ENCODE data around the gene JOSD2. TPM values are rescaled to one million over a fixed set of nuclear protein-coding genes. Genes with fewer than 3 reads are reported as not detected.

The JOSD2 gene
- total RNA-seq, 1 experiment from 2014 or later: 40.9 TPM

GRCh38 chr19:50480281-50481111 is 30.5 kb downstream of the JOSD2 start:
- Histone ChIP-seq H3K4me2 (ENCODE audit: low read length) (no peak overlapping the region), H4K20me1 (ENCODE audit: insufficient read depth) (no peaks in the 10 kb centered on the region), H2AFZ (ENCODE audit: low read depth, low read length, poor library complexity, severe bottlenecking) (no peak overlapping the region), H3K4me3 (replicated peaks in 1 of 2; ENCODE audit: low read depth in 1 of 2, low read length in 2 of 2) (no peak overlapping the region), H3K9me3 (ENCODE audit: control insufficient read depth in 1 of 2, insufficient read depth in 1 of 2, low read depth in 1 of 2, low read length in 2 of 2) (peaks cover 0 to 2% of the 10 kb centered on the region in 2 experiments; a peak in 1 of 4 replicates), H3K9me2 (ENCODE audit: insufficient read depth) (no peaks in the 10 kb centered on the region), H3K4me1 (ENCODE audit: control insufficient read depth in 1 of 2, insufficient read depth in 2 of 2, low read length in 2 of 2) (peaks cover 9 to 18% of the 10 kb centered on the region in 2 experiments; a peak in 3 of 4 replicates), H3K9ac (ENCODE audit: low read length) (no peak overlapping the region), H3K36me3 (ENCODE audit: control insufficient read depth in 1 of 2, insufficient read depth in 2 of 2, low read length in 2 of 2) (peaks cover 18 to 36% of the 10 kb centered on the region in 2 experiments; a peak in 3 of 4 replicates), H3K79me2 (ENCODE audit: insufficient read depth, low read length) (peaks cover 38% of the 10 kb centered on the region), H3K27ac (ENCODE audit: low read depth, low read length) (no peak overlapping the region), H3K27me3 (ENCODE audit: insufficient read depth, low read length) (no peaks in the 10 kb centered on the region)
- ATAC-seq (no peak), DNase-seq (ENCODE audit: low read depth, low spot score) (no peak)
- ChIA-PET RAD21 (ENCODE audit: low non-redundant PET in 1 of 2, low total read pairs in 2 of 2, uncharacterized antibody in 2 of 2, unreplicated experiment in 2 of 2) (no interaction called here), POLR2A (no interaction called here), CTCF (no interaction called here)
- TF ChIP-seq JUND (IDR thresholded peaks at IDR 0.05) (no peak), EGR1 (IDR thresholded peaks at IDR 0.05; ENCODE audit: low read depth) (no peak), RAD21 (IDR thresholded peaks at IDR 0.05; ENCODE audit: low read depth) (no peak), CBX3 (IDR thresholded peaks at IDR 0.05; ENCODE audit: low read depth) (no peak), SP1 (IDR thresholded peaks at IDR 0.05; ENCODE audit: low read depth) (no peak), EZH2phosphoT487 (IDR thresholded peaks at IDR 0.05; ENCODE audit: borderline replicate concordance) (no peak)
- no TSS peak for BruUV-seq (replicated peaks)
- intact Hi-C loops (cut with micrococcal nuclease): no loop called here

GRCh38 chr19:50479761-50480251 is 31.2 kb downstream of the JOSD2 start:
- Histone ChIP-seq H4K20me1 (ENCODE audit: insufficient read depth) (no peaks in the 10 kb centered on the region), H3K9ac (ENCODE audit: low read length) (no peak overlapping the region), H3K9me2 (ENCODE audit: insufficient read depth) (no peaks in the 10 kb centered on the region), H3K36me3 (ENCODE audit: control insufficient read depth in 1 of 2, insufficient read depth in 2 of 2, low read length in 2 of 2) (peaks cover 18 to 36% of the 10 kb centered on the region in 2 experiments; a peak in 3 of 4 replicates), H3K4me1 (ENCODE audit: control insufficient read depth in 1 of 2, insufficient read depth in 2 of 2, low read length in 2 of 2) (peaks cover 9 to 21% of the 10 kb centered on the region in 2 experiments; a peak in 3 of 4 replicates), H3K27me3 (ENCODE audit: insufficient read depth, low read length) (no peaks in the 10 kb centered on the region), H3K27ac (ENCODE audit: low read depth, low read length) (no peak overlapping the region; the same call in 1 of the 2 replicates), H2AFZ (ENCODE audit: low read depth, low read length, poor library complexity, severe bottlenecking) (no peak overlapping the region), H3K4me2 (ENCODE audit: low read length) (no peak overlapping the region), H3K4me3 (replicated peaks in 1 of 2; ENCODE audit: low read depth in 1 of 2, low read length in 2 of 2) (no peak overlapping the region), H3K9me3 (ENCODE audit: control insufficient read depth in 1 of 2, insufficient read depth in 1 of 2, low read depth in 1 of 2, low read length in 2 of 2) (no peaks in the 10 kb centered on the region), H3K79me2 (ENCODE audit: insufficient read depth, low read length) (peaks cover 38% of the 10 kb centered on the region)
- RAD21 ChIA-PET (ENCODE audit: low non-redundant PET in 1 of 2, low total read pairs in 2 of 2, uncharacterized antibody in 2 of 2, unreplicated experiment in 2 of 2): no interaction called here
- no TSS peak for BruUV-seq (replicated peaks)
- intact Hi-C loops (cut with micrococcal nuclease): loop anchor here (1.0 kb wide), 1 partner anchor 112 kb away; no protein-coding TSS in a partner anchor
- ATAC-seq: no peak
- CTCF ChIA-PET: interaction anchor here (1.8 to 2.3 kb wide), 3 partner anchors 14 to 122 kb away, joined by 6 to 13 read pairs (median 10); no protein-coding TSS in a partner anchor
- DNase-seq (ENCODE audit: low read depth, low spot score): no peak
- POLR2A ChIA-PET: no interaction called here
- TF ChIP-seq MAX (IDR thresholded peaks at IDR 0.05) (no peak), CEBPB (IDR thresholded peaks at IDR 0.05; ENCODE audit: low read depth) (no peak), ZBTB33 (IDR thresholded peaks at IDR 0.05; ENCODE audit: extremely low read depth, insufficient replicate concordance, low read length) (no peak), FOSL1 (IDR thresholded peaks at IDR 0.05; ENCODE audit: low read depth) (no peak), EGR1 (IDR thresholded peaks at IDR 0.05; ENCODE audit: low read depth) (no peak), REST (IDR thresholded peaks at IDR 0.05; ENCODE audit: low read depth) (no peak), TCF7L2 (IDR thresholded peaks at IDR 0.05; ENCODE audit: borderline replicate concordance, extremely low read depth, insufficient read depth, insufficient read length) (no peak), ZFX (IDR thresholded peaks at IDR 0.05) (no peak), POLR2A (IDR thresholded peaks at IDR 0.05; ENCODE audit: borderline replicate concordance, extremely low read depth, insufficient read depth, insufficient read length) (no peak)

All from HCT116 (cell line).